Measurements from ENCODE around the gene PCDHGB4.
"Not testable (repeated sequence)": the region's sequence is repeated elsewhere in the genome, so short reads cannot be mapped to it uniquely, and the experiment has no call there.

DNA sequence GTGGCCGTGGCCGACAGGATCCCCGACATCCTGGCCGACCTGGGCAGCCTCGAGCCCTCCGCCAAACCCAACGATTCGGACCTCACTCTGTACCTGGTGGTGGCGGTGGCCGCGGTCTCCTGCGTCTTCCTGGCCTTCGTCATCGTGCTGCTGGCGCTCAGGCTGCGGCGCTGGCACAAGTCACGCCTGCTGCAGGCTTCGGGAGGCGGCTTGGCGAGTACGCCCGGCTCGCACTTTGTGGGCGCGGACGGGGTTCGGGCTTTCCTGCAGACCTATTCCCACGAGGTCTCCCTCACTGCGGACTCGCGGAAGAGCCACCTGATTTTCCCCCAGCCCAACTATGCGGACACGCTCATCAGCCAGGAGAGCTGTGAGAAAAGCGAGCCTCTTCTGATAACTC is 41.5 kb upstream of the PCDHGB4 start:
- TF ChIP-seq, protein P1, sequence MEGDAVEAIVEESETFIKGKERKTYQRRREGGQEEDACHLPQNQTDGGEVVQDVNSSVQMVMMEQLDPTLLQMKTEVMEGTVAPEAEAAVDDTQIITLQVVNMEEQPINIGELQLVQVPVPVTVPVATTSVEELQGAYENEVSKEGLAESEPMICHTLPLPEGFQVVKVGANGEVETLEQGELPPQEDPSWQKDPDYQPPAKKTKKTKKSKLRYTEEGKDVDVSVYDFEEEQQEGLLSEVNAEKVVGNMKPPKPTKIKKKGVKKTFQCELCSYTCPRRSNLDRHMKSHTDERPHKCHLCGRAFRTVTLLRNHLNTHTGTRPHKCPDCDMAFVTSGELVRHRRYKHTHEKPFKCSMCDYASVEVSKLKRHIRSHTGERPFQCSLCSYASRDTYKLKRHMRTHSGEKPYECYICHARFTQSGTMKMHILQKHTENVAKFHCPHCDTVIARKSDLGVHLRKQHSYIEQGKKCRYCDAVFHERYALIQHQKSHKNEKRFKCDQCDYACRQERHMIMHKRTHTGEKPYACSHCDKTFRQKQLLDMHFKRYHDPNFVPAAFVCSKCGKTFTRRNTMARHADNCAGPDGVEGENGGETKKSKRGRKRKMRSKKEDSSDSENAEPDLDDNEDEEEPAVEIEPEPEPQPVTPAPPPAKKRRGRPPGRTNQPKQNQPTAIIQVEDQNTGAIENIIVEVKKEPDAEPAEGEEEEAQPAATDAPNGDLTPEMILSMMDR (IDR thresholded peaks at IDR 0.05): not testable (repeated sequence)
- not testable (repeated sequence) for TF ChIP-seq ZFX (IDR thresholded peaks at IDR 0.05; ENCODE audit: borderline replicate concordance)
